ENCODE data around the gene NAT9. TPM values are rescaled to one million over a fixed set of nuclear protein-coding genes. Genes with fewer than 3 reads are reported as not detected.

Gene NAT9
- total RNA-seq, 1 donor from 2014 or later = 48.6 TPM

GRCh38 chr17:74746376-74746775 lies 29.8 kb downstream of the NAT9 start:
- Histone ChIP-seq H3K36me3 (no peaks in the 10 kb centered on the region), H3K4me1 (peaks cover 81% of the 10 kb centered on the region), H3K4me3 (no peak overlapping the region), H3K27ac (peak overlapping the region; percentile 13), H3K27me3 (ENCODE audit: low read depth) (no peaks in the 10 kb centered on the region), H3K9me3 (no peaks in the 10 kb centered on the region)
- no peak for TF ChIP-seq CTCF (IDR thresholded peaks at IDR 0.05)
- no peak for DNase-seq
- no peak for ATAC-seq
- intact Hi-C loops (cut with DNase I) = no loop called here

GRCh38 chr17:74745548-74746177 lies 30.5 kb downstream of the NAT9 start:
- no peak overlapping the region for H3K4me3 ChIP-seq
- no peaks in the 10 kb centered on the region for H3K9me3 ChIP-seq
- H3K36me3 ChIP-seq = no peaks in the 10 kb centered on the region
- no peak for TF ChIP-seq CTCF (IDR thresholded peaks at IDR 0.05)
- H3K4me1 ChIP-seq = peaks cover 73% of the 10 kb centered on the region
- intact Hi-C loops (cut with DNase I) = no loop called here
- peaks cover 5% of the 10 kb centered on the region for H3K27me3 ChIP-seq (ENCODE audit: low read depth)
- peak overlapping the region; percentile 76 for H3K27ac ChIP-seq
- no peak for ATAC-seq
- peak; percentile 32 for DNase-seq

GRCh38 chr17:74744714-74745547 lies 31.2 kb downstream of the NAT9 start:
- ATAC-seq (peak; percentile 46 to 73), DNase-seq (peak; percentile 92)
- Histone ChIP-seq H3K36me3 (no peaks in the 10 kb centered on the region), H3K9me3 (no peaks in the 10 kb centered on the region), H3K27me3 (ENCODE audit: low read depth) (peaks cover 12% of the 10 kb centered on the region), H3K4me3 (peak overlapping the region; percentile 42), H3K27ac (peak overlapping the region; percentile 76), H3K4me1 (peaks cover 67% of the 10 kb centered on the region)
- peak; percentile 100 for TF ChIP-seq CTCF (IDR thresholded peaks at IDR 0.05)
- intact Hi-C loops (cut with DNase I) = no loop called here

- ATAC-seq = no peak
- Histone ChIP-seq H3K27ac (peak overlapping the region; percentile 76), H3K4me1 (peaks cover 63% of the 10 kb centered on the region), H3K27me3 (ENCODE audit: low read depth) (peaks cover 14% of the 10 kb centered on the region), H3K4me3 (no peak overlapping the region), H3K36me3 (no peaks in the 10 kb centered on the region), H3K9me3 (no peaks in the 10 kb centered on the region)
- no peak for TF ChIP-seq CTCF (IDR thresholded peaks at IDR 0.05)
- DNase-seq = no peak
- intact Hi-C loops (cut with DNase I) = no loop called here
These were observed 31.8 kb downstream of the NAT9 start for GRCh38 chr17:74744349-74744713.

GRCh38 chr17:74743755-74744154 lies 32.4 kb downstream of the NAT9 start:
- no peak for TF ChIP-seq CTCF (IDR thresholded peaks at IDR 0.05)
- Histone ChIP-seq H3K4me1 (peaks cover 67% of the 10 kb centered on the region), H3K27ac (no peak overlapping the region), H3K9me3 (no peaks in the 10 kb centered on the region), H3K4me3 (no peak overlapping the region), H3K27me3 (ENCODE audit: low read depth) (peaks cover 14% of the 10 kb centered on the region), H3K36me3 (no peaks in the 10 kb centered on the region)
- no peak for ATAC-seq
- intact Hi-C loops (cut with DNase I) = no loop called here
- no peak for DNase-seq
